EL (cell line): ENCODE measurements around the gene CLK2.

Experiments
- DNase-seq: peaks from one replicate; pipeline ENCODE4 v3.0.0-alpha.2; 2016

Gene CLK2

GRCh38 chr1:155273343-155274245, at the start of gene CLK2:
TSS of gene CLK2 (minus strand) at chr1:155273504. CDS start at chr1:155270977, 2,527 bp downstream.
- peak; percentile 95 for DNase-seq

- peak; percentile 63 for DNase-seq
These were observed 49.3 kb upstream of the CLK2 start for GRCh38 chr1:155322571-155322952.

- DNase-seq: no peak
These were observed 48.6 kb upstream of the CLK2 start for GRCh38 chr1:155321639-155322503.

GRCh38 chr1:155320661-155321617, 47.6 kb upstream of the CLK2 start, which contains the start of gene RUSC1:
TSS of gene RUSC1 (plus strand) at chr1:155320894. CDS start at chr1:155321774, 880 bp downstream.
- DNase-seq: peak; percentile 56

GRCh38 chr1:155320252-155320651, 46.9 kb upstream of the CLK2 start:
- no peak for DNase-seq

- no peak for DNase-seq
These were observed 46.2 kb upstream of the CLK2 start for GRCh38 chr1:155319536-155319935.

- DNase-seq: no peak
These were observed 44.8 kb upstream of the CLK2 start for GRCh38 chr1:155318082-155318481.

GRCh38 chr1:155316922-155317321, 43.6 kb upstream of the CLK2 start:
- DNase-seq: no peak

GRCh38 chr1:155313261-155313660, 40.0 kb upstream of the CLK2 start:
- DNase-seq: no peak

GRCh38 chr1:155309423-155310021, 36.2 kb upstream of the CLK2 start:
- peak; percentile 25 for DNase-seq

GRCh38 chr1:155308493-155309422, 35.5 kb upstream of the CLK2 start, which contains the start of gene FDPS:
TSS of gene FDPS (plus strand) at chr1:155308866. CDS start at chr1:155309790, 924 bp downstream.
- peak; percentile 99 for DNase-seq

- peak; percentile 56 for DNase-seq
These were observed 34.0 kb upstream of the CLK2 start for GRCh38 chr1:155307247-155307740.

- DNase-seq: peak; percentile 58
These were observed 32.6 kb upstream of the CLK2 start for GRCh38 chr1:155305881-155306391.

- DNase-seq: no peak
These were observed 31.3 kb upstream of the CLK2 start for GRCh38 chr1:155304558-155305063.

GRCh38 chr1:155301342-155301841, 28.1 kb upstream of the CLK2 start, which contains the start of gene PKLR:
TSS of gene PKLR (minus strand) at chr1:155301438. CDS start at chr1:155301395, 43 bp downstream.
- no peak for DNase-seq

GRCh38 chr1:155300553-155301329, 27.4 kb upstream of the CLK2 start:
- no peak for DNase-seq

GRCh38 chr1:155300024-155300423, 26.7 kb upstream of the CLK2 start:
- DNase-seq: no peak

- no peak for DNase-seq
These were observed 24.1 kb upstream of the CLK2 start for GRCh38 chr1:155297384-155297783.

- no peak for DNase-seq
These were observed 23.4 kb upstream of the CLK2 start for GRCh38 chr1:155296661-155297060.
